ENCODE data around the gene L3MBTL4.

GRCh38 chr18:6411382-6411781 is 3.3 kb downstream of the L3MBTL4 start:
- TF ChIP-seq POLR2AphosphoS2 (IDR thresholded peaks at IDR 0.05; ENCODE audit: low read length) (no peak), ZNF274 (IDR thresholded peaks at IDR 0.05; ENCODE audit: borderline replicate concordance, low read depth, low read length) (no peak)

Data from K562 (cell line).